ENCODE measurements around the gene CRAT.

DNA sequence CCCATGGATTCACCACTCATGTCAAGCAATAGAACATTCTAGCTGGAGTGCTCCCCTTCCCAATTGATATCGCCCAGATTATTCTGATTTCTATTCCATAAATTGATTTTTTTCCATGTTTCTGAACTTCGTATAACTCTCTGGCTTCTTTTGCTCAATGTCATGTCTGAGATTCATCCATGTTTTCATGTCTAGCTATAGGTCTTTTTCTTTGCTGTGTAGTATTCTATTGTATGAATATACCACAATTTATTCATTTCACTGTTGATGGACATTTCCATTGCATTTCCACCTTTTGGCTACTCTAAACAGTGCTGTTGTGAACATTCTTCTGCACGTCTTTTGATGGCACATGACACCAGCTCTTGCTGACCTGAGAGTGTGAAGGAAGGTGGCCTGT, 20.2 kb upstream of the CRAT start:
- TF ChIP-seq, protein P1, sequence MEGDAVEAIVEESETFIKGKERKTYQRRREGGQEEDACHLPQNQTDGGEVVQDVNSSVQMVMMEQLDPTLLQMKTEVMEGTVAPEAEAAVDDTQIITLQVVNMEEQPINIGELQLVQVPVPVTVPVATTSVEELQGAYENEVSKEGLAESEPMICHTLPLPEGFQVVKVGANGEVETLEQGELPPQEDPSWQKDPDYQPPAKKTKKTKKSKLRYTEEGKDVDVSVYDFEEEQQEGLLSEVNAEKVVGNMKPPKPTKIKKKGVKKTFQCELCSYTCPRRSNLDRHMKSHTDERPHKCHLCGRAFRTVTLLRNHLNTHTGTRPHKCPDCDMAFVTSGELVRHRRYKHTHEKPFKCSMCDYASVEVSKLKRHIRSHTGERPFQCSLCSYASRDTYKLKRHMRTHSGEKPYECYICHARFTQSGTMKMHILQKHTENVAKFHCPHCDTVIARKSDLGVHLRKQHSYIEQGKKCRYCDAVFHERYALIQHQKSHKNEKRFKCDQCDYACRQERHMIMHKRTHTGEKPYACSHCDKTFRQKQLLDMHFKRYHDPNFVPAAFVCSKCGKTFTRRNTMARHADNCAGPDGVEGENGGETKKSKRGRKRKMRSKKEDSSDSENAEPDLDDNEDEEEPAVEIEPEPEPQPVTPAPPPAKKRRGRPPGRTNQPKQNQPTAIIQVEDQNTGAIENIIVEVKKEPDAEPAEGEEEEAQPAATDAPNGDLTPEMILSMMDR (optimal IDR thresholded peaks at IDR 0.05 in 1 of 3, IDR thresholded peaks at IDR 0.05 in 1 of 3, conservative IDR thresholded peaks at IDR 0.05 in 1 of 3; ENCODE audit: extremely low read depth in 1 of 3, insufficient read depth in 2 of 3, low read length in 3 of 3), result no peak
- TF ChIP-seq EZH2 (IDR thresholded peaks at IDR 0.05; ENCODE audit: low read length), result no peak

Measured in keratinocyte (primary cell).